Immature natural killer cell (primary cell): Measurements from ENCODE around the gene TCF19. TPM values are rescaled to one million over a fixed set of nuclear protein-coding genes. Genes with fewer than 3 reads are reported as not detected.
"Not testable (repeated sequence)": the region's sequence is repeated elsewhere in the genome, so short reads cannot be mapped to it uniquely, and the experiment has no call there.

Source experiments
- DNase-seq, 3 donors: peaks; one replicate each; pipeline ENCODE4 v3.0.0; 2022; ENCODE audit warnings: mixed read lengths in 1 of 3
- H3K27ac Mint-ChIP-seq, 6 donors: one replicate each; pipeline ENCODE4 v1.8.0; 2020; ENCODE audit warnings: mixed read lengths in 6 of 6, mild to moderate bottlenecking in 5 of 6, inconsistent platforms in 4 of 6, moderate library complexity in 3 of 6
- H3K27me3 Mint-ChIP-seq, 3 donors: one replicate each; pipeline ENCODE4 v1.8.0; 2020 to 2021; ENCODE audit warnings: low read depth in 3 of 3, mild to moderate bottlenecking in 3 of 3, mixed read lengths in 3 of 3, moderate library complexity in 3 of 3, inconsistent platforms in 1 of 3
- H3K36me3 Mint-ChIP-seq, 3 donors: one replicate each; pipeline ENCODE4 v1.8.0; 2020; ENCODE audit warnings: mixed read lengths in 3 of 3, inconsistent platforms in 2 of 3, mild to moderate bottlenecking in 2 of 3
- H3K4me1 Mint-ChIP-seq, 2 donors: one replicate each; pipeline ENCODE4 v1.8.0; 2020; ENCODE audit warnings: inconsistent platforms in 2 of 2, mild to moderate bottlenecking in 2 of 2, mixed read lengths in 2 of 2, moderate library complexity in 1 of 2
- H3K4me3 Mint-ChIP-seq, 5 donors: one replicate each; pipeline ENCODE4 v1.8.0; 2020; ENCODE audit warnings: mild to moderate bottlenecking in 5 of 5, mixed read lengths in 5 of 5, inconsistent platforms in 3 of 5, moderate library complexity in 3 of 5
- H3K9me3 Mint-ChIP-seq, 6 donors: one replicate each; pipeline ENCODE4 v1.8.0; 2020; ENCODE audit warnings: mild to moderate bottlenecking in 6 of 6, mixed read lengths in 6 of 6, inconsistent platforms in 4 of 6, moderate library complexity in 3 of 6
- polyA plus RNA-seq, 3 donors: library from polyadenylated mRNA; unstranded; fragments of 300-500 nt; fragmentation: Illumina TruSeq; gene quantifications; one replicate each; pipeline ENCODE4 v1.2.3, GENCODE V29; 2021

Gene TCF19
- polyA plus RNA-seq, 3 donors from 2014 or later: 9.4 to 13.7 (median 12.7) TPM

- Mint-ChIP-seq H3K9me3 (no peaks in the 10 kb centered on the region), H3K4me3 (no peak overlapping the region), H3K36me3 (no peaks in the 10 kb centered on the region), H3K27me3 (peaks cover 2 to 5% (median 2%) of the 10 kb centered on the region in 3 donors), H3K27ac (peak overlapping the region in 1 of 6 donors; percentile 71), H3K4me1 (peaks cover 25 to 32% of the 10 kb centered on the region in 2 donors)
- DNase-seq: no peak
Observed at GRCh38 chr6:31161216-31162126, 3.1 kb downstream of the TCF19 start.

GRCh38 chr6:31162463-31163165 lies 4.2 kb downstream of the TCF19 start:
- DNase-seq: no peak
- H3K4me3 Mint-ChIP-seq: no peak overlapping the region
- peaks cover 18 to 24% of the 10 kb centered on the region in 2 donors for H3K4me1 Mint-ChIP-seq
- H3K36me3 Mint-ChIP-seq: no peaks in the 10 kb centered on the region
- H3K9me3 Mint-ChIP-seq: no peaks in the 10 kb centered on the region
- H3K27me3 Mint-ChIP-seq: peaks cover 2 to 5% (median 2%) of the 10 kb centered on the region in 3 donors
- H3K27ac Mint-ChIP-seq: no peak overlapping the region

GRCh38 chr6:31163922-31164321 lies 5.5 kb downstream of the TCF19 start:
- H3K4me1 Mint-ChIP-seq: peaks cover 8 to 11% of the 10 kb centered on the region in 2 donors
- H3K4me3 Mint-ChIP-seq: no peak overlapping the region
- no peak for DNase-seq
- no peak overlapping the region for H3K27ac Mint-ChIP-seq
- H3K36me3 Mint-ChIP-seq: no peaks in the 10 kb centered on the region
- H3K9me3 Mint-ChIP-seq: no peaks in the 10 kb centered on the region
- peaks cover 0 to 2% (median 0%) of the 10 kb centered on the region in 3 donors for H3K27me3 Mint-ChIP-seq

GRCh38 chr6:31164475-31165063 lies 6.2 kb downstream of the TCF19 start:
- not testable (repeated sequence) for H3K4me1 Mint-ChIP-seq, H3K9me3 Mint-ChIP-seq, H3K27ac Mint-ChIP-seq, DNase-seq, H3K27me3 Mint-ChIP-seq, H3K36me3 Mint-ChIP-seq, H3K4me3 Mint-ChIP-seq

- not testable (repeated sequence) for H3K4me3 Mint-ChIP-seq, H3K36me3 Mint-ChIP-seq, H3K27me3 Mint-ChIP-seq, H3K4me1 Mint-ChIP-seq, H3K9me3 Mint-ChIP-seq, DNase-seq
- peak overlapping the region in 1 of 6 donors; percentile 58 for H3K27ac Mint-ChIP-seq
Observed at GRCh38 chr6:31165064-31165832, 6.9 kb downstream of the TCF19 start.

- Mint-ChIP-seq H3K27ac (no peak overlapping the region), H3K9me3 (no peaks in the 10 kb centered on the region), H3K4me1 (no peaks in the 10 kb centered on the region), H3K4me3 (no peak overlapping the region), H3K36me3 (no peaks in the 10 kb centered on the region), H3K27me3 (no peaks in the 10 kb centered on the region)
- no peak for DNase-seq
Observed at GRCh38 chr6:31165986-31166385, 7.6 kb downstream of the TCF19 start.

- Mint-ChIP-seq H3K9me3 (no peaks in the 10 kb centered on the region), H3K27ac (peak overlapping the region in 1 of 6 donors; percentile 62), H3K4me1 (no peaks in the 10 kb centered on the region), H3K4me3 (no peak overlapping the region), H3K36me3 (no peaks in the 10 kb centered on the region), H3K27me3 (no peaks in the 10 kb centered on the region)
- no peak for DNase-seq
Observed at GRCh38 chr6:31168606-31169005, 10.2 kb downstream of the TCF19 start.

GRCh38 chr6:31169123-31169857 lies 10.9 kb downstream of the TCF19 start:
- Mint-ChIP-seq H3K36me3 (no peaks in the 10 kb centered on the region), H3K4me3 (no peak overlapping the region), H3K27ac (peak overlapping the region in 1 of 6 donors; percentile 58), H3K27me3 (no peaks in the 10 kb centered on the region), H3K4me1 (no peaks in the 10 kb centered on the region), H3K9me3 (no peaks in the 10 kb centered on the region)
- no peak for DNase-seq

GRCh38 chr6:31169858-31170599 lies 11.6 kb downstream of the TCF19 start:
- not testable (repeated sequence) for H3K36me3 Mint-ChIP-seq, H3K9me3 Mint-ChIP-seq, H3K27me3 Mint-ChIP-seq, DNase-seq, H3K27ac Mint-ChIP-seq, H3K4me1 Mint-ChIP-seq, H3K4me3 Mint-ChIP-seq

- H3K27me3 Mint-ChIP-seq: peaks cover 0 to 1% (median 0%) of the 10 kb centered on the region in 3 donors
- no peak within 1 kb of the TSS for H3K4me3 Mint-ChIP-seq
- H3K9me3 Mint-ChIP-seq: no peaks in the 10 kb centered on the region
- H3K4me1 Mint-ChIP-seq: peaks cover 0 to 1% of the 10 kb centered on the region in 2 donors
- no peaks in the 10 kb centered on the region for H3K36me3 Mint-ChIP-seq
- peak within 1 kb of the TSS in 1 of 6 donors; percentile 58 for H3K27ac Mint-ChIP-seq
- no peak for DNase-seq
Observed at GRCh38 chr6:31170600-31170881, 12.2 kb downstream of the TCF19 start, which contains the start of gene POU5F1. TSS of gene POU5F1 (minus strand) at chr6:31170682. CDS start at chr6:31170620, 62 bp downstream.

- H3K9me3 Mint-ChIP-seq: no peaks in the 10 kb centered on the region
- peaks cover 0 to 4% (median 2%) of the 10 kb centered on the region in 3 donors for H3K27me3 Mint-ChIP-seq
- no peaks in the 10 kb centered on the region for H3K36me3 Mint-ChIP-seq
- H3K4me3 Mint-ChIP-seq: no peak overlapping the region
- H3K27ac Mint-ChIP-seq: no peak overlapping the region
- H3K4me1 Mint-ChIP-seq: peaks cover 6 to 7% of the 10 kb centered on the region in 2 donors
- DNase-seq: no peak
Observed at GRCh38 chr6:31170987-31171671, 12.7 kb downstream of the TCF19 start.
